Measurements from ENCODE around the gene NFASC.

Gene NFASC

GRCh38 chr1:204976646-204977045 lies 106.0 kb downstream of the NFASC start:
- no peak for DNase-seq (ENCODE audit: low read depth)
- no peak overlapping the region for H3K4me3 ChIP-seq (ENCODE audit: control insufficient read depth, low read depth, low read length)
- no peak for TF ChIP-seq CTCF (conservative IDR thresholded peaks at IDR 0.05; ENCODE audit: control insufficient read depth, insufficient read depth, low read depth, low read length)

GRCh38 chr1:204977318-204977717 lies 106.7 kb downstream of the NFASC start:
- no peak for TF ChIP-seq CTCF (conservative IDR thresholded peaks at IDR 0.05; ENCODE audit: control insufficient read depth, insufficient read depth, low read depth, low read length)
- no peak for DNase-seq (ENCODE audit: low read depth)
- no peak overlapping the region for H3K4me3 ChIP-seq (ENCODE audit: control insufficient read depth, low read depth, low read length)

DNA sequence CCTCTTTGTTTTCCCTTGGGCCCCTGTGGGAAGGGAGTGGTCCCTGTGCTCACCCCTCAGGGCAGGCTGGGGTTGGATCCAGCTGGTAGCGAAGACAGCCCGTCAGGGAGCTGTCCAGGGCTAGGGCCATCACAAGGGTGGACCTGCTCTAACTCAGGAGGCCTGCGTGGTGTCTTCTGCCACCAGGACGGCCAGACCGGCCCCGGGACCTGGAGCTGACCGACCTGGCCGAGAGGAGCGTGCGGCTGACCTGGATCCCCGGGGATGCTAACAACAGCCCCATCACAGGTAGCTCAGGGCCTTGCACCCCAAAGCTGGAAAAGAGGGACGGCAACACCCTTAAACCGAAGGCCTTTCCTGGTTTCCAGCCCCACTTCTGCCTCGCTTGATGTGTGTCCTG lies 108.1 kb downstream of the NFASC start:
- H3K4me3 ChIP-seq (ENCODE audit: control insufficient read depth, low read depth, low read length) = no peak overlapping the region
- no peak for DNase-seq (ENCODE audit: low read depth)
- no peak for TF ChIP-seq CTCF (conservative IDR thresholded peaks at IDR 0.05; ENCODE audit: control insufficient read depth, insufficient read depth, low read depth, low read length)

DNA sequence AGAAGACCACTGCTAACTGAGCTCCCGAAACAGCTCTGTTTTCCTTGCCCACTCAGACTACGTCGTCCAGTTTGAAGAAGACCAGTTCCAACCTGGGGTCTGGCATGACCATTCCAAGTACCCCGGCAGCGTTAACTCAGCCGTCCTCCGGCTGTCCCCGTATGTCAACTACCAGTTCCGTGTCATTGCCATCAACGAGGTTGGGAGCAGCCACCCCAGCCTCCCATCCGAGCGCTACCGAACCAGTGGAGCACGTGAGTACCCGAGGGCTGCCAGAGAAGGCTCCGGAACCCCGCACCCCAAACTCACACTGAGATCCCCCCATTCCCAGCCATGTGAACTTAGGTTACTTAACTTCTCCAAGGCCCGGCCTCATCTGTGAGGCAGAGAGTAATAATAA lies 108.6 kb downstream of the NFASC start:
- no peak for TF ChIP-seq CTCF (conservative IDR thresholded peaks at IDR 0.05; ENCODE audit: control insufficient read depth, insufficient read depth, low read depth, low read length)
- DNase-seq (ENCODE audit: low read depth) = no peak
- H3K4me3 ChIP-seq (ENCODE audit: control insufficient read depth, low read depth, low read length) = no peak overlapping the region

- TF ChIP-seq CTCF (conservative IDR thresholded peaks at IDR 0.05; ENCODE audit: control insufficient read depth, insufficient read depth, low read depth, low read length) = no peak
- no peak overlapping the region for H3K4me3 ChIP-seq (ENCODE audit: control insufficient read depth, low read depth, low read length)
- no peak for DNase-seq (ENCODE audit: low read depth)
Observed at GRCh38 chr1:204979891-204980649, 109.4 kb downstream of the NFASC start.

DNA sequence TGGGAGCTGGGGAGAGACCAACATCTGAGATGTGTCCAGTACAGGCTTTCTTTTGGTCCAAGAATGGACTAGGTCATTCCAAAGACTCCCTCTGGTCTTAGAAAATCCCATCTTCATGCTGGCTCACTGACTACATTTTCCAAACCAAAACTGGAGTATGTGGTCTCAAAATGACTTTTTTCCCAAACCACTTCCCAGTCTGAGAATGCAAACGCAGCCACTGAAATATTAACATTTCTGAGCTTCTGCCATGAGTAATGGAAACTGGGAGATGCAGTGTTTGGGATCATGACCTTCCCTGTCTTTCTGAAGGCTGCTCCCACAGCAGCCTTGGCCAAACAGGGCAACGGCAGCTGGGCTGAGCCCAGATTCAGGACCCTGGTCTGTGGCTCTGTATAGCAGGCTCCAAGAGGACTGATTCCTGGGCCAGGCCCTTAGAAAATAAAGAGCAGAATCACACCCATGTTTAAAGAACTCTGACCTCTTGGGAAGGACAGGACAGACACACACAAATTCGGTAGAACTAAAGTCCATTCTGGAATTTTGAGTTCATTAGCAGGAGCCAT lies 110.3 kb downstream of the NFASC start:
- TF ChIP-seq CTCF (conservative IDR thresholded peaks at IDR 0.05; ENCODE audit: control insufficient read depth, insufficient read depth, low read depth, low read length) = no peak
- DNase-seq (ENCODE audit: low read depth) = no peak

More for the DNA sequence above, 110.3 kb downstream of the NFASC start:
- H3K4me3 ChIP-seq (ENCODE audit: control insufficient read depth, low read depth, low read length) = no peak overlapping the region

All from fibroblast of mammary gland (primary cell).